Activated naive CD4-positive, alpha-beta T cell treated with Interleukin-2 at 50 U/mL for 16 hours (primary cell): ENCODE results near the gene RAB20.
"Not testable (repeated sequence)": the region's sequence is repeated elsewhere in the genome, so short reads cannot be mapped to it uniquely, and the experiment has no call there.

Experiments used
- DNase-seq: peaks from one replicate; pipeline ENCODE4 v3.0.0-alpha.2; 2020

Gene RAB20

GRCh38 chr13:110575322-110576069 lies 14.0 kb upstream of the RAB20 start:
- DNase-seq, result no peak

GRCh38 chr13:110574161-110574560 lies 12.6 kb upstream of the RAB20 start:
- DNase-seq, result no peak

- no peak for DNase-seq
Observed at GRCh38 chr13:110572778-110573118, 11.2 kb upstream of the RAB20 start.

GRCh38 chr13:110571896-110572777 lies 10.6 kb upstream of the RAB20 start:
- no peak for DNase-seq

- DNase-seq, result no peak
Observed at GRCh38 chr13:110570886-110571285, 9.4 kb upstream of the RAB20 start.

GRCh38 chr13:110569962-110570361 lies 8.4 kb upstream of the RAB20 start:
- DNase-seq, result not testable (repeated sequence)

- DNase-seq, result no peak
Observed at GRCh38 chr13:110568612-110569011, 7.1 kb upstream of the RAB20 start.

GRCh38 chr13:110566171-110566570 lies 4.6 kb upstream of the RAB20 start:
- DNase-seq, result no peak

GRCh38 chr13:110565296-110565695 lies 3.8 kb upstream of the RAB20 start:
- no peak for DNase-seq

- DNase-seq, result no peak
Observed at GRCh38 chr13:110564472-110564985, 3.0 kb upstream of the RAB20 start.

GRCh38 chr13:110563463-110563774 lies 1.9 kb upstream of the RAB20 start:
- DNase-seq, result no peak

- no peak for DNase-seq
Observed at GRCh38 chr13:110562696-110563462, 1.4 kb upstream of the RAB20 start.

- peak; percentile 15 for DNase-seq
Observed at GRCh38 chr13:110562036-110562597, 595 bp upstream of the RAB20 start.

GRCh38 chr13:110560601-110561343 lies 750 bp downstream of the RAB20 start:
- DNase-seq, result peak; percentile 8

GRCh38 chr13:110559986-110560385 lies 1.5 kb downstream of the RAB20 start:
- DNase-seq, result no peak

- no peak for DNase-seq
Observed at GRCh38 chr13:110559429-110559943, 2.0 kb downstream of the RAB20 start.

GRCh38 chr13:110557610-110558305 lies 3.8 kb downstream of the RAB20 start:
- DNase-seq, result no peak

- no peak for DNase-seq
Observed at GRCh38 chr13:110557082-110557481, 4.4 kb downstream of the RAB20 start.

- DNase-seq, result no peak
Observed at GRCh38 chr13:110556224-110556606, 5.3 kb downstream of the RAB20 start.

- DNase-seq, result no peak
Observed at GRCh38 chr13:110555601-110556223, 5.8 kb downstream of the RAB20 start.

GRCh38 chr13:110554946-110555345 lies 6.6 kb downstream of the RAB20 start:
- no peak for DNase-seq
